T-helper 17 cell (primary cell): Measurements from ENCODE around the gene NAALADL2. TPM values are rescaled to one million over a fixed set of nuclear protein-coding genes. Genes with fewer than 3 reads are reported as not detected.
"Not testable (repeated sequence)": the region's sequence is repeated elsewhere in the genome, so short reads cannot be mapped to it uniquely, and the experiment has no call there.

Source experiments
- ATAC-seq: fragments of 150-1000 bp; cut with Tn5 transposase; 2 replicates; pipeline ENCODE4 v1.10.0; 2021; ENCODE audit warnings: mild to moderate bottlenecking, moderate library complexity
- DNase-seq, 3 donors: peaks; one replicate each; pipeline versions ENCODE4 v3.0.0 to v3.0.0-alpha.2; 2020 to 2021
- H3K9me3 ChIP-seq: one replicate; pipeline ENCODE4 v1.7.0; 2013; ENCODE audit warnings: low read length, mild to moderate bottlenecking; ENCODE audit not compliant: control insufficient read depth, poor library complexity, severe bottlenecking
- H3K27ac Mint-ChIP-seq: one replicate; pipeline ENCODE4 v1.8.0; 2022; ENCODE audit warnings: mild to moderate bottlenecking, moderate library complexity, mixed read lengths
- H3K27me3 Mint-ChIP-seq: one replicate; pipeline ENCODE4 v1.8.0; 2022; ENCODE audit warnings: mixed read lengths
- H3K36me3 Mint-ChIP-seq: one replicate; pipeline ENCODE4 v1.8.0; 2022; ENCODE audit warnings: low read depth, mixed read lengths
- H3K4me1 Mint-ChIP-seq: one replicate; pipeline ENCODE4 v1.8.0; 2022; ENCODE audit warnings: mild to moderate bottlenecking, mixed read lengths
- H3K4me3 Mint-ChIP-seq: one replicate; pipeline ENCODE4 v1.8.0; 2022; ENCODE audit warnings: mild to moderate bottlenecking, moderate library complexity, mixed read lengths
- total RNA-seq, 4 donors: library from RNA in 2 of 4; stranded (reverse) in 2 of 4; gene quantifications; one replicate each; pipeline ENCODE4 v1.2.3 and lab custom pipeline; 2022 to 2026

Gene NAALADL2
- total RNA-seq, 2 donors from 2014 or later = not detected

DNA sequence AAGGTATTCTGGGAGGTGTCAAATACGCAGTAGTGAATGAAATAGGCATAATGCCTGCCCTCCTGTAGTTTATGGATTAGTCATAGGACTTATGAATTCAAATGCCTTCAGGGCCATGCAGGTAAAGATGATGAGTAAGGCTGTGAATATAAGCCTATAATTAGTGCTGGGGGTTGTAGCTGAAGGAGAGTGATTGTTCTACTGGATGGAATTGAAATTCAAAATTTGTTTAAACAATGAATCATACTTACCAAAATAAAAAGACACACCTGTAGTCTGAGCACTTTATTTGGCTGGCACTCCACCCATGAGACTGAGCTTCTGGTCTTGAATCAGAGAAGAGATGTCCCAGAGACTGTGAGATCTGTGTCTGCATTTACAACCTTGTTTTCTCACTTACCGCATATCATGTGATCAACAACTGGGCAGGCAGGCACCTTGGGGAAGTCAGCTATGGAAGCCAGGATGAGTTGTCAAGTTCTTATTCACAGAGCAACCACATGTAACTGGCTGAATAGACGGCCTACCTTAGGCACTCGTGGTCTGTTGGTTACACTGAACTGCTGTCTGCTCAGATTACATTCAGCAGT lies 291.8 kb downstream of the NAALADL2 start:
- no peak overlapping the region for H3K4me3 Mint-ChIP-seq
- no peak for ATAC-seq
- H3K4me1 Mint-ChIP-seq = no peaks in the 10 kb centered on the region
- H3K27ac Mint-ChIP-seq = no peak overlapping the region
- DNase-seq = no peak
- H3K27me3 Mint-ChIP-seq = no peaks in the 10 kb centered on the region
- no peaks in the 10 kb centered on the region for H3K36me3 Mint-ChIP-seq
- H3K9me3 ChIP-seq = no peaks in the 10 kb centered on the region

DNA sequence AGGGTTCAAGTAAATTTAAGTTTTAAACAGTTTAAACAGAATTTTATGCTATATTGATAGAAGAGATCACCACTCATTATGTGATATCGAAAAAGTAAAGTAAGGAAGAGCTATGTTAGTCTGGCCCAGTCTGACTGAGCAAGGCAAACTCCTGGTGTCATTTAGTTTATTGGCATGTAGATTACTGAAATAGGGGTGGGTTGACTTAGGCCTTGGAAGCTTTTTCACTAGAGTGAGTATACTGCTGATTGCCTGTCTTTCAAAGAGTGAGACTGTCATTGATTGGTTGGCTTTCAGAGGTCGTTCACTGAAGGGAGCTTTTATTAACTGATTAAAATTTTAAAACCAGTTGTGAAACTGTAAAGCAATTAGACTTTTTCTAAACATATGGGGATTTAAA lies 294.5 kb downstream of the NAALADL2 start:
- DNase-seq (no peak), ATAC-seq (no peak)
- no peaks in the 10 kb centered on the region for H3K27me3 Mint-ChIP-seq

DNA sequence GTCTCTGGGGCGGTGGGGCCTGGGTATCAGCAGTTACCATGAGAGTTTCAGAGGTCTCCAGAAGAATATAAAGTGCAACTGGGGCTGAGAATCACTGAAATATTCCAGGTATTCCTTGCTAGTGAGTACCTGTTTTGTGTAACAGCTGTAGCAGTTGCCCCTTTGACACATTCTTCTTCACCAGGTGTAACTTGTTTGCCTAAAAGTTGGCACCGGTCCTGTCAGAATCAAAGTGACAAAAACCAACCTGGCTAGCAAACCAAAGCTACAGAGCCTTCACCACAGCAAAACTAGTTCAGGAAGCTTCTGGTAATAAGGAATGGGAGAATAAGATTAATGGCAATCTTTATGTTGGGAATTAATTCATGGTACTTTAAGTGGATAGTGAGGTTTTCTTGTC lies 296.0 kb downstream of the NAALADL2 start:
- DNase-seq (no peak), ATAC-seq (no peak)
- no peaks in the 10 kb centered on the region for H3K4me1 Mint-ChIP-seq
- no peak overlapping the region for H3K4me3 Mint-ChIP-seq
- H3K27ac Mint-ChIP-seq = no peak overlapping the region
- no peaks in the 10 kb centered on the region for H3K27me3 Mint-ChIP-seq
- no peaks in the 10 kb centered on the region for H3K36me3 Mint-ChIP-seq
- H3K9me3 ChIP-seq = no peaks in the 10 kb centered on the region

More for the DNA sequence above, 294.5 kb downstream of the NAALADL2 start:
- no peaks in the 10 kb centered on the region for H3K9me3 ChIP-seq
- Mint-ChIP-seq H3K36me3 (no peaks in the 10 kb centered on the region), H3K4me3 (no peak overlapping the region), H3K27ac (no peak overlapping the region), H3K4me1 (no peaks in the 10 kb centered on the region)

DNA sequence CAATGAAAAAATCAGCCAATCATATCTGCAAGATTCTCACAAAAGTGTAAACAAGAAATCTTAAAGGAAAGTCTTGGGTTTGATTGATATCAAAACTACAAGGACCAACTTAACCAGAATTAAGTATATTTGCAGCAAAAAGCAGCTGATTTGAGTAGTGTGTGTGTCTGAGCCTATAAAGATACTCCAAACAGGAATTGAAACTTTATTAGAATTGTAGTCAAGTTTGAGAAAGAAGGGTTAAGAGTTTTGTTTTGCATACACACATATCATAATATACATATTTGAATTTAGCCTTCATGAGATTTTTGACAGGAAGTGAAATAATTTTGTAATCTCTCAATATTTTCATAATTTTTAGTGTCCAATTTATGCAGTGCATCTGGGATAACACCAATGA lies 300.1 kb downstream of the NAALADL2 start:
- no peak overlapping the region for H3K4me3 Mint-ChIP-seq
- H3K36me3 Mint-ChIP-seq = no peaks in the 10 kb centered on the region
- H3K27ac Mint-ChIP-seq = no peak overlapping the region
- H3K27me3 Mint-ChIP-seq = no peaks in the 10 kb centered on the region
- no peaks in the 10 kb centered on the region for H3K9me3 ChIP-seq
- no peak for ATAC-seq
- no peaks in the 10 kb centered on the region for H3K4me1 Mint-ChIP-seq
- no peak for DNase-seq

DNA sequence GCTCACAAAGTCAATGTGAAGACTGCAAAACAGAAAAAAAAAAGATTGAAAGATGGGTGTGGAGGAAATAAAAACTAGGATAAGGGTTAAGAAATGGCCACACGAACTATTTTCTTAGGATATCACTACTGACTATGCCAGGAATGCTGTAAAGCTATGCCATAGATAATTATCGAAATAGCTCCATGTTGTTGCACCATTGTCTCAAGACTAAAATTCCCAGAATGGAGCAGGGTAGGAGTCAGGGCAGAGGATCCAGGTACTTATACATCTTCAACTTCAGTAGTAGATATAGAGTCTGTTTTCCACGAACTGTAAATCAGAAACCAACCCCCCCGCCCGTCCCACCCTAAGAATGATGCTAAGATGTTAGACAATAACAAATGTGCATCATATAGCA lies 302.2 kb downstream of the NAALADL2 start:
- Mint-ChIP-seq H3K27ac (no peak overlapping the region), H3K36me3 (no peaks in the 10 kb centered on the region), H3K4me1 (no peaks in the 10 kb centered on the region), H3K4me3 (no peak overlapping the region), H3K27me3 (no peaks in the 10 kb centered on the region)
- H3K9me3 ChIP-seq = no peaks in the 10 kb centered on the region
- no peak for ATAC-seq
- no peak for DNase-seq

DNA sequence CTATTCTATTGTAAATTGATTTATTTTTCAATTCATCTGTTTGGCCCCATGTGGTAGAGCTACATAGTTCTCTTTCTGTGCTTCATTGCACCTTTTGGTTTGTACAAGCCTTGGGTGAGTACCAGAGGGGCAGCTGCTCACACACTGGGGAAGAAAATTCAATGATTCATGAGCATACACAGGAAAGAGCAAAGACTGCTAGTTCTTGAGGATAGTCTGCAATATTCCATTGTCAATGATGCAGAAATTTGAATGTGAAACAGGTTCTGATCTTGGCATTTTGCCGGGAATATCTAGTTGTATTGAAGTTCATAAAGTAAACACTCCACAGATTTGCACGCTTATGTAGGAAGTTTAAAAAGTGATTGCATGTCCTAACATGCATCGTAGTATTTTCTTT lies 304.6 kb downstream of the NAALADL2 start:
- no peaks in the 10 kb centered on the region for H3K36me3 Mint-ChIP-seq
- no peaks in the 10 kb centered on the region for H3K4me1 Mint-ChIP-seq
- no peaks in the 10 kb centered on the region for H3K27me3 Mint-ChIP-seq

DNA sequence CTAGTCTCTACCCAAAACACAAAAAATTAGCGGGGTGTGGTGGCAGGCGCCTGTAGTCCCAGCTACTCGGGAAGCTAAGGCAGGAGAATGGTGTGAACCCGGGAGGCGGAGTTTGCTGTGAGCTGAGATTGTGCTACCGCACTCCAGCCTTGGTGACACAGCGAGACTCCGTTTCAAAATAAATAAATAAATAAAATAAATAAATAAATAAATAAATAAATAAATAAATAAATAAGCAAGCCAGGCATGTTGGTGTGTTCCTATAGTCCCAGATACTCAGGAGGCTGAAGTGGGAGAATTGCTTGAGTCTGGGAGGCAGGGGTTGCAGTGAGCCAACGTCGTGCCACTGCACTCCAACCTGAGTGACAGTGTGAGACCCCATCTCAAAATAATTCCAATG lies 314.0 kb downstream of the NAALADL2 start:
- not testable (repeated sequence) for H3K4me1 Mint-ChIP-seq, ATAC-seq, H3K4me3 Mint-ChIP-seq, H3K36me3 Mint-ChIP-seq, H3K9me3 ChIP-seq, H3K27ac Mint-ChIP-seq, H3K27me3 Mint-ChIP-seq, DNase-seq

More for the DNA sequence above, 304.6 kb downstream of the NAALADL2 start:
- Mint-ChIP-seq H3K27ac (no peak overlapping the region), H3K4me3 (no peak overlapping the region)
- ATAC-seq (no peak), DNase-seq (no peak)
- no peaks in the 10 kb centered on the region for H3K9me3 ChIP-seq

DNA sequence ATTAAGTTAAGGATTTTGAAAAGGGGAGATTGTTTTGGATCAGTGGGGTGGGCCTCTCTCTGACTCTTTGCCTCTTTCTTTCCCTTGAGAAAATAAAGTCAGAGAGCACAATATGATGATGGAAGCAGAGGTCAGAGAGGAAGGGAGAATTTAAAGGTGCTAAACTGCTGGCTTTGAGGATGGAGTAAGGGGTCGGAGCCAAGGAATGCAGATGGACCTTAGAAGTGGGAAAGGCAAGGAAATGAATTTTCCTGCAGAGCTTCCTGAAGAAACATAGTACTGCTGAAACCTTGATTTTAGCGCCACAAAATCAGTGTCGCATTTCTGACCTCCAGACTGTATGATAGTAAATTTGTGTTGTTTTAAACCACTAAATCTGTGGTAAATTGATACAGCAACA lies 317.4 kb downstream of the NAALADL2 start:
- no peak overlapping the region for H3K27ac Mint-ChIP-seq
- ATAC-seq (no peak), DNase-seq (no peak)
- H3K9me3 ChIP-seq = no peaks in the 10 kb centered on the region
- no peak overlapping the region for H3K4me3 Mint-ChIP-seq
- H3K27me3 Mint-ChIP-seq = no peaks in the 10 kb centered on the region
- no peaks in the 10 kb centered on the region for H3K4me1 Mint-ChIP-seq
- H3K36me3 Mint-ChIP-seq = no peaks in the 10 kb centered on the region

DNA sequence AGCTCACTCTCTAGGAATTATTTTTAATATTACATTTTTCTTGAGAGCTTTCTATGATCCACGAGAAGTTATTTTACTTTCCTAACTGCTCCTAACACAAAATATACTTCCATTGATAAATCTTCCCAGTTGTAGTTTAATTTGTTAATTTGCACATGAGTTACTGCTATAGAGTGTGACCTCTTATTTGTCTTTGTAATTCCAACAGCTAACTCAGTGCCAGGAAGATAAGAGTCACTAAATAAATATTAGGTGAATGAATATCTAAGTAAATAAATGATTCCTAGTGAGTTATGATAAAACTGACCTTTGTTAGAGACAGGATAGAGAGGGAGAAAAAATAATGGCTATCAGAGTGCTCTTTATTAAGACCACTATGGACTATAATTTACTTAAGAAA lies 319.9 kb downstream of the NAALADL2 start:
- no peaks in the 10 kb centered on the region for H3K36me3 Mint-ChIP-seq
- no peaks in the 10 kb centered on the region for H3K27me3 Mint-ChIP-seq
- DNase-seq = no peak
- ATAC-seq = no peak
- no peak overlapping the region for H3K27ac Mint-ChIP-seq
- no peak overlapping the region for H3K4me3 Mint-ChIP-seq
- no peaks in the 10 kb centered on the region for H3K4me1 Mint-ChIP-seq
- H3K9me3 ChIP-seq = no peaks in the 10 kb centered on the region

DNA sequence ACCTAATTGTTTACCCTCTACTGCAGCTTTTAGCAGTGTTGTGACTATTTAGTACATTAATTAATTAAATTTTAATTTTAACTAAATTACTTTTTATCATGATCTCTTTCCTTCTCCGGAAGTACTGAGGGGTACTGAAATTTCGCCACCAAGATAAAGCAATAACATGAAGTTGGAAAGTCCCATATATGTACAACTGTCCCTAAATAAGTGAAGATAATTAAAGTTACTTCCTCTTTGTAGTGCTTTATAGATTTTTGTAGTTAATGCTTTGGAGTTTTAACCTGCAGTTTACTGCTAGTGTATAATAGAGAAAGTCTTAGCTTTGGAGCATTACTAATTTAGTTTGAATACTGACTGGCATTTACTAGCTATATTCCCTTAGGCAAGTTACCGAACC lies 325.3 kb downstream of the NAALADL2 start:
- no peak for DNase-seq
- no peaks in the 10 kb centered on the region for H3K4me1 Mint-ChIP-seq
- no peaks in the 10 kb centered on the region for H3K27me3 Mint-ChIP-seq
- no peak overlapping the region for H3K27ac Mint-ChIP-seq
- H3K9me3 ChIP-seq = no peaks in the 10 kb centered on the region
- no peak overlapping the region for H3K4me3 Mint-ChIP-seq
- H3K36me3 Mint-ChIP-seq = no peaks in the 10 kb centered on the region
- no peak for ATAC-seq

DNA sequence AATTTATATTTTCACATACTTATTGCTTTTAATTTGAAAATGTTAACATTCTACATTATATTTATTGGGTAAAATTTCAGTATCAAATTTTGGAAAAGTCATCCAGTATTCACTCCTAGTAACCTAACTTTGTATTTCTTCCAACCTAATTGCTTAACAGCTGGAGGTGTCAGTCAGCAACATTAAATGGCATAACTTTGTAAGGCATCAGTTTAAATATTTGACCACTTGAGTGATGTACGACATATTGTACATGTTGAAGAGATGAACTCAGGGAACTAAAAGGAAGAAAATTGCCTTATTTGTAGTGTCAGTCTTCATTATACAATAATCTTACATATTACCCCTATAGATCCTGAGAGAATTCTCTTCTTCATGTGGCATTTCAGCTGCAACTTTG lies 326.8 kb downstream of the NAALADL2 start:
- no peaks in the 10 kb centered on the region for H3K4me1 Mint-ChIP-seq
- ATAC-seq (no peak), DNase-seq (no peak)
- no peak overlapping the region for H3K4me3 Mint-ChIP-seq
- H3K36me3 Mint-ChIP-seq = no peaks in the 10 kb centered on the region
- no peaks in the 10 kb centered on the region for H3K9me3 ChIP-seq
- H3K27ac Mint-ChIP-seq = no peak overlapping the region
- H3K27me3 Mint-ChIP-seq = no peaks in the 10 kb centered on the region

DNA sequence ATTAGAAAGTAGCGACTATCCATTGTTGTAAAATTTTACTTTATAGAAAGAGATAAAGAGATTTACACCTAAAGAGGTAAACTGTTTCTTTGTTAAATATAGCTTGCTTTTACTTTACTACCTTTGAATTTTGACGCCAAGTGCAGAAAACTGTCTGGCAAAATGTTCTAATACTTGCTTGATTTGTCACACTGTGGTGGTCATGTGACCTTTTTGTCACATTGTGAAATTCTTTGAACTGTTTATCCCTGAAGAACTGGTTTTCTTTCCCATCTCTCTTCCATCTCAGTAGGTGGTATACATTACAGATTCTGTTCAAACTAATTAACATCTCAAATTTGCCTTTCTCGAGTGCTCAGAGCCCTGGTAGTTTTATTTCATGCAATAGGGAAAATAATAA lies 327.4 kb downstream of the NAALADL2 start:
- H3K9me3 ChIP-seq = no peaks in the 10 kb centered on the region
- ATAC-seq (no peak), DNase-seq (no peak)
- no peaks in the 10 kb centered on the region for H3K36me3 Mint-ChIP-seq
- H3K27ac Mint-ChIP-seq = no peak overlapping the region
- H3K27me3 Mint-ChIP-seq = no peaks in the 10 kb centered on the region
- no peaks in the 10 kb centered on the region for H3K4me1 Mint-ChIP-seq
- H3K4me3 Mint-ChIP-seq = no peak overlapping the region

DNA sequence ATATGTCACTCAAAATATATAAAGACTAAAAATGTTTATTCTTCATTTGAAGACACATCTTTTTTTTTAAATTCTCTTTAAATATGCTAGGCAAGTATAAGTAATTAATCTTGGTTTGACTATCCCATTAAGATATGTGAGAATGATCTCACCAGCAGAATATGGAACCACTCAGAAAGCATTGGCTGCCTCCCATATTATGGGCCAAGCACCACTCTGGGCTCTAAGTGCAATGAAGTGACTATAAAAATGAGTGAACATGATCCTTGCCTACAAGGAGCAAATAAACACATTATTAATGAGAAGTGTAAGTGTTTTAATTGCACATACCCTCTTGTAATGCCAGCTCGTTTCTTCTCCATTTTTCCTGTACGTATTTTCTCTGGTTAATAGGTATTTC lies 328.5 kb downstream of the NAALADL2 start:
- ATAC-seq = no peak
- H3K4me3 Mint-ChIP-seq = no peak overlapping the region
- no peak overlapping the region for H3K27ac Mint-ChIP-seq
- H3K4me1 Mint-ChIP-seq = no peaks in the 10 kb centered on the region
- H3K36me3 Mint-ChIP-seq = no peaks in the 10 kb centered on the region
- H3K27me3 Mint-ChIP-seq = no peaks in the 10 kb centered on the region
- no peaks in the 10 kb centered on the region for H3K9me3 ChIP-seq
- DNase-seq = no peak

DNA sequence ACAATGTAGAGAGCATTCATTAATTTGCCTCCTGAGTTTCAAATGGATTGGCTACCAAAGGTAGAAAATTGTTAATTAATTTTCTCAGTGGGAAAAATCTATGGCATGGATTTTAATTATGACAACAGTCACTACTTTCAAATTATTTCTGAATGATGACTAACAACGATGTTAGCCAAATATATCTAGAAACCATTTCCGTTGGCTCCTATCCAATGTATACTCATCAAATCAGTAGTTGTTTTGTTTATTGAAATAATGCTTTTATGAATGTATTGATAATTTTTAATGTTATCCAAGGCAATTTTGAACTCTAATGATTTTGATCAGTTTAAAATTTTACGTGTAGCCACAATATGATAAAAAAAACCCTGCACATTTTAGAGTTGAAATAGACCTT lies 333.4 kb downstream of the NAALADL2 start:
- ATAC-seq = no peak
- DNase-seq = no peak
- no peaks in the 10 kb centered on the region for H3K9me3 ChIP-seq
- Mint-ChIP-seq H3K4me1 (no peaks in the 10 kb centered on the region), H3K27me3 (no peaks in the 10 kb centered on the region), H3K36me3 (no peaks in the 10 kb centered on the region), H3K27ac (no peak overlapping the region), H3K4me3 (no peak overlapping the region)
